Suprapubic skin (tissue), 3 donors: ENCODE data around the gene TBC1D5.

Experiments
- CTCF ChIP-seq, 2 donors: fragments of 200-600 bp in 1 of 2; fragments of 450-650 bp in 1 of 2; sonication (generic) in 1 of 2; IDR thresholded peaks; one replicate each; pipeline ENCODE4 v1.5.1; 2016 to 2019; ENCODE audit warnings: antibody characterized with exemption in 2 of 2, mild to moderate bottlenecking in 1 of 2, moderate library complexity in 1 of 2
- POLR2A ChIP-seq, 2 donors: fragments of 450-650 bp; IDR thresholded peaks; one replicate each; pipeline ENCODE4 v1.6.1; 2017; ENCODE audit warnings: antibody characterized with exemption in 2 of 2, mild to moderate bottlenecking in 2 of 2, moderate library complexity in 2 of 2

GRCh38 chr3:17260257-17260656, 482.2 kb downstream of the TBC1D5 start:
- TF ChIP-seq CTCF (IDR thresholded peaks at IDR 0.05) (no peak), POLR2A (IDR thresholded peaks at IDR 0.05) (no peak)
